IPS DF 6.9 (cell line): Measurements from ENCODE around the gene ARMC6.

ENCODE experiments used
- DNase-seq: peaks from one replicate; pipeline ENCODE4 v3.0.0-alpha.2; 2013; ENCODE audit warnings: low read depth, low spot score
- H3K27ac ChIP-seq: one replicate; pipeline ENCODE4 v1.5.1; 2013; ENCODE audit warnings: low read length, control low read depth
- H3K27me3 ChIP-seq: 2 replicates; pipeline ENCODE4 v1.6.1; 2013; ENCODE audit warnings: mild to moderate bottlenecking, low read length; ENCODE audit not compliant: control insufficient read depth, insufficient read depth
- H3K36me3 ChIP-seq: 2 replicates; pipeline ENCODE4 v1.6.1; 2013; ENCODE audit warnings: low read length; ENCODE audit not compliant: control insufficient read depth, insufficient read depth
- H3K4me1 ChIP-seq: 2 replicates; pipeline ENCODE4 v1.6.1; 2013; ENCODE audit warnings: low read length; ENCODE audit not compliant: control insufficient read depth, insufficient read depth
- H3K4me3 ChIP-seq: 2 replicates; pipeline ENCODE4 v1.5.1; 2013; ENCODE audit warnings: mild to moderate bottlenecking, low read length
- H3K9me3 ChIP-seq: 2 replicates; pipeline ENCODE4 v1.6.1; 2013; ENCODE audit warnings: low read length, inconsistent platforms; ENCODE audit not compliant: control insufficient read depth, insufficient read depth
- WGBS: extraction: QIAGEN DNeasy Blood & Tissue Kit; methylation state at CpG from one replicate; pipeline ENCODE4 v1.1.7; 2013; ENCODE audit warnings: mixed read lengths, missing lambda C conversion rate; ENCODE audit not compliant: insufficient read length, insufficient coverage; 5-methylcytosine and 5-hydroxymethylcytosine counted together

The ARMC6 gene

DNA sequence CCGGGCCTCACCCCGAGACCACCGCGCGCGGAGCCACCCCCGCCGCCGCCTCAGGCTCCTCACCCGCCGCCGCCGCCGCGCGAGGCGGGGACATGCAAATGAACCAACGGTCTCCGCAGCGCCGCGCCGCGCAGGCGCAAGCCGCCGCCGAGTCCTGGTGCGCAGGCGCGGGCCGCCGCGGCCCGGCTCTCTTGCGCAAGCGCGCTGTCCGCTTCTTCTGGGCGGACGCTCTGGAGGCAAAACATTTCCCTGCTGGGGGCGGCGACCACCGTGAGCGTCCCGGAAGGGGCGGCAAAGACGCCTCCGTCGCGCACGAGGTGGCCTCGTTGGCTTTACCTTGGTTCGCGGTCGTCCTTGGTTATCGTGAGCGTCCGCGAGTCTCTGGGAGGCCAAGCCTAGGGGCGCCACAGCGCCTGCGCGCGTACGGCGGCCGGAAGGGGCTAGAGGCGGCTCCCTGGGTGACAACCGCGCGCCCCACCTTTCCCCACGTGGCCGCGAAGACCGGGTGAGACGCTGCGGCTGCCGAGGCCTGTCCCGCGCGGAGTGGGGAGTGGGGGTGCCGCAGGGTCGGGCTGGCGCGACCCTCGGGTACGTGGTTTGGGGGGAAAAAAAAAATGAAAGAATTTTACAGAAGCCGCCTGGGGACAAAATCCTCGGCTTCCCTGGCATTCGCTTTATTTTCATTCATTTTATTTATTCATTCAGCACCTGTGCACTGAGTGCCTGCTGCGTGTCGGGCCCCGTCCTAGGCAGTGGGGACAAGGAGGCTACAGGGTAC, at the start of gene ARMC6, which contains the start of gene SUGP2:
Gene ARMC6, plus strand, starts transcription at position 178 of the 778 bp plus-strand sequence. CDS start 607 bp downstream, outside the sequence.
Gene SUGP2, minus strand, starts transcription at position 92 of the 778 bp plus-strand sequence. CDS start 2,446 bp downstream, outside the sequence.
- WGBS, result no CpG with 5 or more reads among the region's 94 CpGs

DNA sequence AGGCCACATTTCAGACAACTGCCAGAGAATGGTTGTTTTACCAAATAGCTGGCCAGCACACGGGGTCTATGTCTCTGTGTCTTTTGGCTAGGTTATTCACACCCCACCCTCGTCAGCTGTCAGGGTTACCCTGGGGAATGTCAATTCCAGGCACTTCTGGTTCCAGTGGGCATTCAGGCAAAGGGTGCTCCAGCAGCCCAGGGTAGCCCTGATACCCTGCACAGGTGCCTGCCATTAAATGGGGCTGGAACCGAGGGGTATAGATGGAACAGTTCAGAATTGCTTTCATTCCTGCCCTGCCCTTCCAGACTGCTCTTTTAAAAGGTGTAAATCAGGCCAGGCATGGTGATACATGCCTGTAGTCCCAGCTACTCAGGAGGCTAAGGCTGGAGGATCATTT, 49.2 kb upstream of the ARMC6 start:
- Histone ChIP-seq H3K27ac (no peak overlapping the region), H3K36me3 (no peaks in the 10 kb centered on the region), H3K4me1 (no peaks in the 10 kb centered on the region), H3K4me3 (no peak overlapping the region), H3K9me3 (no peaks in the 10 kb centered on the region), H3K27me3 (no peaks in the 10 kb centered on the region)
- DNase-seq, result no peak
- no CpG with 5 or more reads among the region's 3 CpGs for WGBS

More for the DNA sequence above, at the start of gene ARMC6, which contains the start of gene SUGP2:
- peaks cover 3% of the 10 kb centered on the region; the same call in 1 of the 2 replicates for H3K36me3 ChIP-seq
- H3K9me3 ChIP-seq, result peaks cover 2% of the 10 kb centered on the region; the same call in 1 of the 2 replicates
- H3K4me1 ChIP-seq, result peaks cover 1% of the 10 kb centered on the region; the same call in 1 of the 2 replicates
- H3K4me3 ChIP-seq, result peak within 1 kb of the TSS; percentile 50
- H3K27ac ChIP-seq, result no peak within 1 kb of the TSS
- no peaks in the 10 kb centered on the region for H3K27me3 ChIP-seq
- peak; percentile 47 for DNase-seq

DNA sequence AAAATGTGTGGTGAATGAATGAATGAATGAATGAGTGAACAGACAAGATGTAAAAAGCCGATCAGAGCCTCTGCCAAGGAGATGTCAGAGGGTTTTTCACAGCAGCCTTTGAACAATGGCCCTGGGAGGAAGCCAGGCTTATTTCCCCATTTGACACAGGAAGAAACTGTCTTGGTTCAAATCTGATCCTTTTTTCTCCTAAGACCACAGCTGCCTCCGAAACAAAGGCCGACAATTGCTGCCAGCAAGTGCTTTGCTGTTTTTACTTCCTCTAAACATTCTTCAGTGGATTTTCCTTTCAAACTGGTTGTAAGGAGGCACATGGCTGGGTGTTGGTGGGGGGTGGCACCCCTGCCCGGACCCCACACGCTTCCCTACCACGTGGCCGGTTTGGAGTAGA, 48.1 kb upstream of the ARMC6 start:
- Histone ChIP-seq H3K9me3 (no peaks in the 10 kb centered on the region), H3K27me3 (no peaks in the 10 kb centered on the region), H3K36me3 (no peaks in the 10 kb centered on the region), H3K27ac (no peak overlapping the region), H3K4me1 (no peaks in the 10 kb centered on the region; the same call in 1 of the 2 replicates), H3K4me3 (no peak overlapping the region)
- no CpG with 5 or more reads among the region's 7 CpGs for WGBS
- no peak for DNase-seq

GRCh38 chr19:18987456-18987855, 45.9 kb upstream of the ARMC6 start:
- no CpG with 5 or more reads among the region's 4 CpGs for WGBS
- no peak for DNase-seq
- H3K9me3 ChIP-seq, result no peaks in the 10 kb centered on the region

DNA sequence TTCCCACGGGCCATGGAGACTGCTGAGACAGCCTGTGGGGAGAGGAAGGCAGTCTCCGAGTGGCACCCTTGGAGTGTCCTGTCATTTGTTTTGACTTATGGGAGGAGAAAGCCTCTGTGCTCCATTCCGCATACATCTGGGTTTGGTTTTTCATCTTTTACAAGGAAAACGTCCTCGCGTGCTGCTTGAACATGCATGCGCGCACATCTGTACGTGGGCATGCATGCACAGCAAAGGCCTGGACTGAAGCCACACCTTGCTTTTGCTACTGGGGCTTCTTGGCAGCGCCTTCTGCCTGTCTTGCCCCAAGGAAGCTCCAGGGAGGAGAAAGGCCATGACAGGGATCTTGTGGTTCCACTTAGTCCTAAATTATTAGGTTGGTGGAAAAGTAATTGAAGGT, 44.1 kb upstream of the ARMC6 start:
- no peaks in the 10 kb centered on the region; the same call in 1 of the 2 replicates for H3K4me1 ChIP-seq
- H3K27me3 ChIP-seq, result no peaks in the 10 kb centered on the region
- DNase-seq, result no peak
- H3K27ac ChIP-seq, result no peak overlapping the region
- peaks cover 20% of the 10 kb centered on the region for H3K36me3 ChIP-seq
- no CpG with 5 or more reads among the region's 10 CpGs for WGBS
- H3K4me3 ChIP-seq, result no peak overlapping the region
- H3K9me3 ChIP-seq, result no peaks in the 10 kb centered on the region

More at GRCh38 chr19:18987456-18987855, 45.9 kb upstream of the ARMC6 start:
- Histone ChIP-seq H3K27ac (no peak overlapping the region), H3K27me3 (no peaks in the 10 kb centered on the region), H3K4me1 (no peaks in the 10 kb centered on the region; the same call in 1 of the 2 replicates), H3K4me3 (no peak overlapping the region), H3K36me3 (peaks cover 4% of the 10 kb centered on the region)

DNA sequence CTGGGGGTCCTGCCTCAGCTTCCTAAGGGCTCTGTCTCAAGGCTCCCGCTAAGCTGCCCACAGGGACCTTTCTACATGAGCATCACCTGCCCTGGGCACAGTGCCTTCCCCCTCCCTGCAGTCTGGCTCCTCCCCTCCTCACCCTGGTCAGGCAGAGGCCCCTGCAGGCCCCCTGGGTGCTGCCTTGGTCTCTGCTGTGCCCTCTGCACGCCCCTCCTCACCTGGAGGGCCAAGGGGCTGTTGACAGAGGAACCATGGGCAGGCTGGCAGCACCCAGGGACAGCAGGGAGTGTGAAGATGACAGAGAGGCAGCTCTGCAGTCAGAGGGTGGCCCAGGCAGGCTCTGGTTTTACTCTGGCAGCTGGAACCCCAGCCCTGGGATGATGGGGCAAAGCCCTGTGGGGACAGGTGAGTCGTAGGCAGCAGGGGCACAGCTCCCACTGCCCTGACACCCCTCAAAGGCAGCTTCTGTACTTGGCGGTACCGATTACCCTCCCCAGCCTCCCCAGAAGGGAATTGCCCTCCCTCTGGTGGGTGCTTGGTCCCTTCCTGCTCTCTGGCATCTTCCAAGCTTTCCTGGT, 43.2 kb upstream of the ARMC6 start:
- Histone ChIP-seq H3K27ac (no peak overlapping the region), H3K27me3 (no peaks in the 10 kb centered on the region), H3K9me3 (no peaks in the 10 kb centered on the region), H3K4me1 (no peaks in the 10 kb centered on the region; the same call in 1 of the 2 replicates), H3K4me3 (no peak overlapping the region), H3K36me3 (peaks cover 27% of the 10 kb centered on the region)
- WGBS, result no CpG with 5 or more reads among the region's 5 CpGs
- DNase-seq, result no peak

DNA sequence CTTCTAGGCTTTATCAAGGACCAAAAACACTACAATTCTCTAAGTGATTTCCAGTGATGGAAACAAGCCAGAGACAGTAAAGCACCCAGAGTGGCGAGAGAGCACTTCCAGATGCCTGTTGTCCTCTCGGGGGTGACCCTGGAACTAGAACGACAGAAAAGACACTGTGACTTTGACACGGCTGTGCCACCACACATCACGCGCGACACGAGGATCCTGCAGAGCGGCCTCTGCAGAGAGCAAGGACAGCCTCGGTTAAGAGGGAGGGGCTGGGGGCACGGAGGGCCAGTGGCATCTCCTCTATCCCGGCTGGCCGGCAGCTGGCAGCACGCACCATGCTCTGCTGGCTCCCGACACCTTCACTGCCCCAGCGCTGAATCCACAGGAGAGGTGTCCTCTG, 42.4 kb upstream of the ARMC6 start:
- H3K4me3 ChIP-seq, result no peak overlapping the region
- no peaks in the 10 kb centered on the region for H3K9me3 ChIP-seq
- WGBS, result no CpG with 5 or more reads among the region's 16 CpGs
- no peak for DNase-seq
- H3K36me3 ChIP-seq, result peaks cover 27% of the 10 kb centered on the region
- no peaks in the 10 kb centered on the region; the same call in 1 of the 2 replicates for H3K4me1 ChIP-seq
- H3K27me3 ChIP-seq, result no peaks in the 10 kb centered on the region
- no peak overlapping the region for H3K27ac ChIP-seq

- WGBS, result no CpG with 5 or more reads among the region's 14 CpGs
Measured at GRCh38 chr19:18991468-18991867, 41.9 kb upstream of the ARMC6 start.

GRCh38 chr19:18992696-18993095, 40.7 kb upstream of the ARMC6 start:
- no CpG with 5 or more reads among the region's 8 CpGs for WGBS
- Histone ChIP-seq H3K4me1 (no peaks in the 10 kb centered on the region; the same call in 1 of the 2 replicates), H3K9me3 (no peaks in the 10 kb centered on the region), H3K27ac (no peak overlapping the region), H3K36me3 (peaks cover 27% of the 10 kb centered on the region), H3K4me3 (no peak overlapping the region), H3K27me3 (no peaks in the 10 kb centered on the region)
- DNase-seq, result no peak

More at GRCh38 chr19:18991468-18991867, 41.9 kb upstream of the ARMC6 start:
- H3K4me1 ChIP-seq, result no peaks in the 10 kb centered on the region; the same call in 1 of the 2 replicates
- H3K9me3 ChIP-seq, result no peaks in the 10 kb centered on the region
- H3K36me3 ChIP-seq, result peaks cover 27% of the 10 kb centered on the region
- no peak overlapping the region for H3K27ac ChIP-seq
- DNase-seq, result no peak
- H3K27me3 ChIP-seq, result no peaks in the 10 kb centered on the region
- H3K4me3 ChIP-seq, result no peak overlapping the region

DNA sequence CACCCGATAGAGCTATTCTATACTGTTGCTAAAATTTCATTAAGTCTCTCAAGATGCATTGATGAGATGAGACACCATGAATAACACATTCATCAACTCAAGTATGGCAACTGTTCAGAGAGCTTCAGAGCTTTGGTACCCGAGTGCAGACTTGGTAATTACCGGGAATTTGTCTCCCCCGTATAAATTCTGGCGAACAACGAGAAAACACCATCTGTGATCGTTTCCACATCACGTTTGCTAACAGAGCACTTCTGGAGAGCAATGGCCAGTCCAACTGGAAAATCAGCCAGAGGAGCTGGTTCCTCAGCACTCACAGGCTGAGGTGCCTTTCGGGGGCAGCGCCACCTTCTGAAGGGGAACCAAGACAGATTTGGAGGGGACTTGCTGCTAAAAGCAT, 40.3 kb upstream of the ARMC6 start:
- Histone ChIP-seq H3K36me3 (peaks cover 27% of the 10 kb centered on the region), H3K27me3 (no peaks in the 10 kb centered on the region), H3K9me3 (no peaks in the 10 kb centered on the region), H3K4me3 (no peak overlapping the region), H3K4me1 (no peaks in the 10 kb centered on the region; the same call in 1 of the 2 replicates), H3K27ac (no peak overlapping the region)
- DNase-seq, result no peak
- no CpG with 5 or more reads among the region's 10 CpGs for WGBS
